OCI-LY1 (cell line): ENCODE data around the gene TAF6.

Experiments used
- CTCF ChIP-seq: fragments of 200-600 bp; sonication (generic), shearing (Covaris generic); IDR thresholded peaks from 2 replicates; pipeline ENCODE4 v1.5.1; 2017; ENCODE audit warnings: mild to moderate bottlenecking, antibody characterized with exemption, low read length, moderate library complexity, mixed read lengths
- EZH2 ChIP-seq: fragments of 200-600 bp; sonication (generic), shearing (Covaris generic); IDR thresholded peaks from 2 replicates; pipeline ENCODE4 v1.8.0; 2017; ENCODE audit warnings: borderline replicate concordance, mixed run types, mild to moderate bottlenecking, antibody characterized with exemption, low read length, moderate library complexity, mixed read lengths

- peak; percentile 27; the same call in 1 of the 2 replicates for TF ChIP-seq CTCF
- TF ChIP-seq EZH2, result no peak
Observed at GRCh38 chr7:100091411-100092181, 27.6 kb downstream of the TAF6 start.
